Vagina (tissue), 2 donors: ENCODE data around the gene NNMT.
A peak's percentile ranks its signal among the peaks of the same experiment; 100 is the strongest.

Experiments
- POLR2A ChIP-seq, 2 donors: fragments of 450-650 bp; IDR thresholded peaks; one replicate each; pipeline ENCODE4 v1.6.1; 2017; ENCODE audit warnings: antibody characterized with exemption in 2 of 2, mild to moderate bottlenecking in 2 of 2, moderate library complexity in 2 of 2
- POLR2AphosphoS5 ChIP-seq, 2 donors: sonication (generic); formaldehyde crosslinking; IDR thresholded peaks; one replicate each; pipeline ENCODE4 v1.9.0; 2017; ENCODE audit warnings: antibody characterized with exemption in 2 of 2, mild to moderate bottlenecking in 2 of 2, low read depth in 1 of 2; ENCODE audit not compliant: insufficient read depth in 1 of 2
- TF ChIP-seq, protein P1 (sequence below), 3 experiments: fragments of 450-650 bp in 2 of 3; fragments of 200-600 bp in 1 of 3; sonication (generic) in 1 of 3; IDR thresholded peaks; one replicate each; pipeline ENCODE4 v1.5.1; 2017 to 2019; ENCODE audit warnings: antibody characterized with exemption in 3 of 3, mild to moderate bottlenecking in 2 of 3, moderate library complexity in 2 of 3

DNA sequence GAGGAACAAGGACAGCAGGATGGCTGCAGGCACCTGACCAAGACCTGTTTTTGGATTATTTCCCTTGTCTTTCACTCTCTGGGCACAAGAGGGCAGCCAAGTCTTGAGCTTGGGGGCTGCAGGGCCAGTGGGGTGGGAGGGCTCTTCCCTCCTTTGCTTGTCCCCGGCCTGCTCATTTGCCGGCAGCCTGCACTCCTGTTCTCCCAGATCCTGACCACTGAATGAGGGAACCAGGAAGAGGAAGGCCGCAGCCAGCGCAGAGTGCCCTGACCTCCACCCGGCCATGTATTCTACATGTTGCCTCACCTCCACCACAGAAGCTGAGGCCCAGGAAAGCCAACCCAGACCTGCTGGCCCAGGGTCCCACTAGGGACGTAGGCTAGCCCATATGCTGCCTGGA lies 15.5 kb upstream of the NNMT start:
- TF ChIP-seq, protein P1, sequence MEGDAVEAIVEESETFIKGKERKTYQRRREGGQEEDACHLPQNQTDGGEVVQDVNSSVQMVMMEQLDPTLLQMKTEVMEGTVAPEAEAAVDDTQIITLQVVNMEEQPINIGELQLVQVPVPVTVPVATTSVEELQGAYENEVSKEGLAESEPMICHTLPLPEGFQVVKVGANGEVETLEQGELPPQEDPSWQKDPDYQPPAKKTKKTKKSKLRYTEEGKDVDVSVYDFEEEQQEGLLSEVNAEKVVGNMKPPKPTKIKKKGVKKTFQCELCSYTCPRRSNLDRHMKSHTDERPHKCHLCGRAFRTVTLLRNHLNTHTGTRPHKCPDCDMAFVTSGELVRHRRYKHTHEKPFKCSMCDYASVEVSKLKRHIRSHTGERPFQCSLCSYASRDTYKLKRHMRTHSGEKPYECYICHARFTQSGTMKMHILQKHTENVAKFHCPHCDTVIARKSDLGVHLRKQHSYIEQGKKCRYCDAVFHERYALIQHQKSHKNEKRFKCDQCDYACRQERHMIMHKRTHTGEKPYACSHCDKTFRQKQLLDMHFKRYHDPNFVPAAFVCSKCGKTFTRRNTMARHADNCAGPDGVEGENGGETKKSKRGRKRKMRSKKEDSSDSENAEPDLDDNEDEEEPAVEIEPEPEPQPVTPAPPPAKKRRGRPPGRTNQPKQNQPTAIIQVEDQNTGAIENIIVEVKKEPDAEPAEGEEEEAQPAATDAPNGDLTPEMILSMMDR (IDR thresholded peaks at IDR 0.05), result peak in 1 of 3 experiments; percentile 50
- TF ChIP-seq POLR2A (IDR thresholded peaks at IDR 0.05), result no peak
- peak in 1 of 2 donors; percentile 33 for TF ChIP-seq POLR2AphosphoS5 (IDR thresholded peaks at IDR 0.05; ENCODE audit: insufficient read depth in 1 of 2, low read depth in 1 of 2)
